GM19397 (cell line): ENCODE data around the gene KCNJ13.

Experiments used
- ATAC-seq: cut with Tn5 transposase; IDR thresholded peaks from one replicate; pipeline ENCODE4 v1.9.1; 2021; ENCODE audit warnings: mild to moderate bottlenecking, moderate library complexity; ENCODE audit not compliant: unreplicated experiment

Gene KCNJ13

DNA sequence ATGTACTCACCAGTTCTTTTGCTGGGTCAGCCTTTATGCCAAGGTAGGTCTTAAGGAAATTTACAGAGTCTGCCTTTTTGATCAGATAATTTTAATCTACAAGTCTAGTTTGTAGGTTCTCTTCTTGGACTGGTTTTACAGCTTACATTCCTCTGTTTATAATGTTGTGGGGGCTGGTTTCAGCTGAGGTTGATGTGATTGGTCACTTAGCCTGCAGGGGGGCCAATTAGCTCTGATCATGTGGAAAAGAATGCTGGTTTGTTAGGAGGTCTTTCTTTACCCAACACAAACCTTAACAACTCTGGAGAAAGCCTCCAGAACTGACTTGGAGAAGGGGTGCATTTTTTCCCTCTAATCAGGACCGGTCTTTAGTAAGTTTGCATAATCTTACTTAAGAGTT, at the start of gene KCNJ13:
Gene KCNJ13, minus strand, starts transcription at position 131 of the 400 bp plus-strand sequence. CDS start 5,203 bp downstream, outside the sequence.
- no peak for ATAC-seq

DNA sequence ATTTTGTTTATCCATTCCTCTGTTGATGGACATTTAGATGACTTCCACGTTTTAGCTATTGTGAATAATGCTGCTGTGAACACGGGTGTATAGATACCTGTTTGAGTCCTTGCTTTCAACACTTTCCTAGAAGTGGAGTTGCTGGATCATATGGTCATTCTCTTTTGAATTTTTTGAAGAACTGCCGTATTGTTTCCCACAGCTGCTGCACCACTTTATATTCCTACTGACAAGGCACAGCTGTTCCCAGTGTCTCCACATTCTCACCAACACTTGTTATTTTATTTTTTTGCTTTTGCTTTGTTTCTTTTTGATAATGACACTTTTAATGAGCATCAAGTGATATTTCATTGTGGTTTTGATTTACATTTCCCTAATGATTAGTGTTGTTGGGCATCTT, 41.4 kb upstream of the KCNJ13 start:
- no peak for ATAC-seq

DNA sequence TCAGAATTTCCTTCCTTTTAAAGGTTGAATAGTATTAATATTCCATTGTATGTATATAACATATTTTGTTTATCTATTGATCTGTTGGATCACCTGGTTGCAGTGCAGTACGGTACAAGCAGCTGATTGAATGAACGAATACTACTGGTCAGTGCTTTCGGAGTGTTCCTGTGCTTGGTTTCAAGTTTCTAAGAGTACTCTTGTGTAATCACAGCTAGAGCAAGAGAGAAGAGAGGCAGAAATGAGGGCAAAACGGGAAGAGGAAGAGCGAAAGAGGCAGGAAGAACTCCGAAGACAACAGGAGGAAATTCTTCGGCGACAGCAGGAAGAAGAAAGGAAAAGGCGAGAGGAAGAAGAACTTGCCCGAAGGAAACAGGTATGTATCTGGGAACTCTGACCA, 40.3 kb upstream of the KCNJ13 start:
- no peak for ATAC-seq

DNA sequence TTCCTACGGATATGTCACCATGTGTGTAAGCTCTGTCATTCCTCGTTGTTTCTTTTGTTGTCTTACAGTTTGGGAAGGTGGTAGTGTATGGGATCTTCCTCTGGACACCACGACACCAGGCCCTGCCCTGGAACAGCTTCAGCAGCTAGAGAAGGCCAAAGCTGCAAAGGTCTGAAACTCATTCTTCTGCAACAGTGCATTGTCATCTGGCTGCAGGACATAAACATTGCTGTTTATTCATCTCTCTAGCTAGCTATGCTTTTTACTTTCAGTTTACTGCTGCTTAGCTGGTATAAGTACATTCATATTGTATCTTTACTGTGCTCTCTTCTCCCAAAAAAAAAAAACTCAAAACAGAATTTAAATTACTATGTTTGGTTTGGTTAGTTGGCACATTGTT, 39.2 kb upstream of the KCNJ13 start:
- no peak for ATAC-seq

DNA sequence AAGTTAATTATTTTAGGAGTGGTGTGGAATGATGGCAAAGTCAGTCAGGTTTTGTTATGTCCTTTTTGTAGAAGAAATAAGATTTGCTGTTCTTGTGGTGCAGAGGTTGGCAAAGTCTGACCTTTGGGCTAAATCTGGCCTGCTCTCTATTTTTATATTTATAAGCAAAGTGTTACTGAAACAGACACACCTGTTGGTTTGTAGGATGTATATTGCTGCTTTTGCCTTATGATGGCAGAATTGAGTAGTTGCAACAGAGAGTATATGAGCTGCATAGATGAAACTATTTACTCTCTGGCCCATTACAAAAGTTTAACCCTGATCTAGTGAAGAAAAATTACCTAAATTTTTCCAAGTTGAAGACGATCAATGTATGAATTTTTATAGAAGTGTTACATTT, 34.1 kb upstream of the KCNJ13 start:
- ATAC-seq = no peak

DNA sequence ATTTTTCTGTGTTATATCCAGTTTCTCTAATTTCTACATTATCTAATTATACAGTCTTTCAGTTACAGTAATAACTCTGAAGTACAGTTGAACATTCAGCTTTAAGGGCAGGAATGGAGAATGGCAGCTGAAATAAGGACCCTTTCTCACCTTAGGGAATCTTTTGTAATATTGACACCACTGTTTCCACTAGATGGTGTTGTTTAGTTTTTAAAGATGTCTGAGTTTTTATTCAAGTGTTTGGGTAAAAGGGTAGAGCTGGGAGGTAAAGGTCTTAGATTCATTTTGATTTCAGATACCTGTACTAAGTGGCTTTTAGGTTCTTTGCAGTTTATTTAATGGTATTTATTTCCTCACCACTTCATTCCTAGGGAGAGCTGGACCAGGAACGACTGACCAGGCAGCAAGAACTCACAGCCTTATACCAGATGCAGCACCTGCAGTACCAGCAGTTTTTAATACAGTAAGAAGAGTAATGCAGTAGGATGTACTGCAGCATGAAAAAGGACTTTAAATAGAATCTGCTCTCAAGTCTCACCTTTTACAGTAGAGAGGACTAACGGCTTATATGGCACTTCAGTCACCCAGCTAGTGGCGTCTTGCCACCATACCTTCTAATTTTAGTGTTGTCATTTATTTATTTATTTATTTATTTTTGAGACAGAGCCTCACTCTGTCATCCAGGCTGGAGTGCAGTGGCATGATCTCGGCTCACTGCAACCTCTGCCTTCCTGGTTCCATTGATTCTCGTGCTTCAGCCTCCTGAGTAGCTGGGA, 33.2 kb upstream of the KCNJ13 start:
- ATAC-seq = no peak

DNA sequence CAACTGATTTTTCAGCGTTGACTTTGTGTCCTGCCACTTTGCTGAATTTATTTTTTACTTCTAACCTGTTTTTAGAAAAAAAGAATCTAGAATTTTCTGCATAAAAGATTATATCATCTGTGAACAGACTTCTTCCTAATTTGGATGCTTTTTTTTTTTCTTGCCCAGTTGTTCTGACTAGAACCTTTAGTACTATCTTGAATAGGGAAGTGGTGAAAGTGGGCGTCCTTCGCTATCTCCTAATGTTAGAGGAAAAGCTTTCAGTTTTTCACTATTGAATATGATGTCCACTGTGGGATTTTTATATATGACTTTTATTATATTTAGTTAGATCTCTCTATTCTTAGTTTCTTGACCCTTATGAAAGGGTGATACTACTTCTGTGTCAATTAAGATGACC, 25.7 kb upstream of the KCNJ13 start:
- no peak for ATAC-seq

DNA sequence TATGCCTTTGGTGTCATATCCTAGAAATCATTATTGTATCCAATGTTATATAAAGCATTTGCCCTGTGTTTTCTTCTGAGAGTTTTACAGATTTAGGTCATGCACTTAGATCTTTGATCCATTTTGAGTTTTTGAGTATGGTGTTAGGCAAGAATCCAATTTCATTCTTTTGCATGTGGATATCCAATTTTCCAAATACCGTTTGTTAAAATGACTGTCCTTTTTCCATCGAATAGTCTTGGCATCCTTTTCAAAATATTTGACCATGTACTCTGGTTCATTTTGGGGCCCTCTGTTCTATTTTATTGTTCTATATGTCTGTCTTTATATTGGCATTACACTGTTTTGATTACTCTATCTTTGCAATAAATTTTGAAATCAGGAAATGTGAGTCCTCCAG, 23.8 kb upstream of the KCNJ13 start:
- no peak for ATAC-seq

DNA sequence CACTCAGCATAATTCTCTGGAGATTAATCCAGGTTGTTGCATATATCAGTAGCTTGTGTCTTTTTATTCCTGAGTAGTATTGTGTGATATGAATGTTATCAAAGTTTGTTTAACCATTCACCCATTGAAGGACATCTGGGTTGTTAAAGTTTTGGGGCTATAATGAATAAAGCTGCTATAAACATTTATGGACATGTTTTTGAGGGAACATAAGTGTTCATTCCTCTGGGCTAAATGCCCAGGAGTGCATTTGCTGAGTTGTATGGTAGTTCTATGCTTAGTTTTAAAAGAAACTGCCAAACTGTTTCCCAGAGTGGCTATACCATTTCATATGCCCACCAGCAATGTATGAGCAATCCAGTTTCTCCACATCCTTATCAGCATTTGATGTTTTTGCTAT, 21.8 kb upstream of the KCNJ13 start:
- ATAC-seq = no peak

DNA sequence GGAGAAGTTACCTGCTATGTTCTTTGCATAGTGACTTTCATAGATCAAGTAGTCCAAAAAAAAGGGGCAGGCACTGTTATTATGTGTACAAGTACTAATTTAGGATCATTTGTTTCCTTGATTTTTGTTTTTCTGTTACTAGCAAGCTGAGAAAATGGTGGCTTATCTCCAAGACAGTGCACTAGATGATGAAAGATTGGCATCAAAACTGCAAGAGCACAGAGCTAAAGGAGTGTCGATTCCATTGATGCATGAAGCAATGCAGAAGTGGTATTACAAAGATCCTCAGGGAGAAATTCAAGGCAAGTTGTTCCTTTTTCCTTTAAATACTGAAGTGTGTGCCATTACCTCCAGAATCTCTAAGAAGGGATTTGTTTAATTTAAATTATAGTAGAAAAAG, 19.6 kb upstream of the KCNJ13 start:
- ATAC-seq = no peak

DNA sequence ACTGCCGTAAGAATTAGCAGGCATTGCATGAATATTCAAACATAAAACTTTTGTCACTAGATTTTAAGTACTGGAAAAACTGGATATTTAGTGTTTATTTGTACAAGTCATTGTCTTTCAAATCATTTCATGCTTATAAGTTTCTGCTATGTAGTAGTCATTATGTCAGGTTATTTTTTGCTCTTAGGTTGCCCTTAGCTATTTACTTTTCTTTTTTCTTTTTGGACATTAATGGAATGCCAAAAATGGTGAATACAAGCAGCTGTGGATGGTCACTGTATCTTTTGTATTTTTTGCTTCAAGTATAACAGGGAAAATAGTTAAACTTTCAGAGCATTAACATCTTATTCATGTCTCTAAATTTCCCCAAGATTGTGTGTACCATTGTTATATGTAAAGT, 18.6 kb upstream of the KCNJ13 start:
- no peak for ATAC-seq

DNA sequence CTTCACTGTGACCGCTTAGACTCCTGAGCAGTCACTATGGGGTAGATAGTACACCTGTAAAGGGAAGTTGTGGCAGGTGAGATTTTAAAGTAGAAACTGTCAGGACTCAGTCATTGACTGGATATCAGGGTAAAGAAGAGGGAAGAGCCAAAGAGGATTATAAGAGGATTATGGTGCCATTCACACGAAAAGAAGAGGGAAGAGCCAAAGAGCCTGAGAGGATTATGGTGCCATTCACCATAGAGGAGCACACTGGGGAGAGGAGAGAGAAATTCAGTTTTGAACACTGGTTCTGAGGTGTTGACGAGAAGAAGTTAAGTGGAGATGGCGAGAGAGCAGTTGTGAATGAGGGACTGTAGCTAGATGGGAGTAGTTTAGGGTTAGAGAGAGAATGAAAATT, 16.9 kb upstream of the KCNJ13 start:
- no peak for ATAC-seq

DNA sequence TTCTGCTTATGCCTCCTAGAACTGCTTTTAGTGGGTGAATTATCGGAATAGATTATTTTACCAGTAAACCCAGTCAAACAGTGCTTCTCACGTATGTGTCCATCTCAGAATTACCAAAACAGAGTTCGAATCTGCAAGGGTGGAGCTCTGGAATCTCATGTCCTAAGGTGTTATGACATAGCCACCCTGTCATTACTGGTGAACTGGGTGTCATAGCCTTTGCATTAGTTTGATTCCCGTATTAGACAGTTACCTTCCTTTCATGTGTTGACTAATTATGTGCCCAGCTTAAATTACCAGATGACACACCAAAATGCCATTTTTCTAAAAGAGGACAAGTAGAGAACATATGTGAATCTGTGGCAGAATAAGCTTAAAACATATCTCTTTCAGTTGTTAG, 15.2 kb upstream of the KCNJ13 start:
- ATAC-seq = no peak

DNA sequence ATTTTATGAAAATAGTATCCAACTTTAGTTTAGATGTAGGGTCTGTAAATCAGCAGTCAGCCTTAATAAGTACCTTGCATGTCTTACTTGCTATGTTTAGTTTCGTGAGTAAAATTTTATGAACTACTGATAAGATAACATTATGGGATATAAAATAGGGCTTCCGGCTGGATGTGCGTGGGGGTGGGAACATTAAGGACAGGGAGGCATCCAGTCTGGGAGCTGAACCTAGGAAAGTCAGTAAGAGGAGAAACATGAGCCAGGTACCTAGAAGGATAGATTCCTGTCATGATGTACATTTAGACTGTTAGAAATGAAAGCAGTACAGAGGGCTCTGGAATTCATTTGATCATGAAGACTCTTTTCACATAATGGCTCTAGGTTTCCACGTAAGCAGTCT, 12.7 kb upstream of the KCNJ13 start:
- no peak for ATAC-seq

DNA sequence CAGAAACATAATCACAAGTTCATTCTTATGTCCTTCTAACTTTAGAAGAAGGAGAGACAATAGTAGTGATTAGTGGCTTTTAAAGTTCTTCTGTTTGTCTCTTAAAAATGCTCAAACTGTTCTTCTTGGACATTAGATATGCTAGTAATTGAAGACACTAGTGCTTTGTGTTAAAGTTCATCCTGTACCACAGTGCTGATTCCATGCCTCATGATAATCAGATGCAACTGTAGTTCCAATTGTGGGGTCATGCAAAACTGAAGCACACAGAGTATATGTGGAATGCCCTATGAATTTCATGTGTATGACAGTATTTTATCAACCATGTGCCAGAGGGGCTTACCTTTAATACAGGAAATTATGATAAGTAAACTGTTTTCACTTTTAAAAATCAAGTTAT, 11.4 kb upstream of the KCNJ13 start:
- no peak for ATAC-seq

DNA sequence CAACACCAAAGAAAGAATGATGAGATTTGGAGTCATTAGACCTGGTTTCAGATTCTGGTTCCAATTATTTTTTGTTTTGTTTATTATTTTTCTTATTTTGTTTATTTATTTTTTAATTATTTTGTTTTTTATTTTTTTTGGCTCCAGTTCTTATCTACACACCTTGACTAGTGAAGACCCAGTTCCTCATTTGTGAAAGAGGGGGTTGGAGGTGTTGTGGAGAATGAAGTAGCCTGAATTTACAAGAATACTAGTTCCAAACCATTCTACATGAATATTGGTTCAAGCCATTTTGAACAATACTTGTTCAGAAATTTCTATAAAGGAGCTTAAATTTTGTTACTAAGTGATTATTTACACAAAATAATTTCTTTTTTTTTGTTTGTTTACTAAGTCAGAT, 6.9 kb upstream of the KCNJ13 start:
- ATAC-seq = no peak

DNA sequence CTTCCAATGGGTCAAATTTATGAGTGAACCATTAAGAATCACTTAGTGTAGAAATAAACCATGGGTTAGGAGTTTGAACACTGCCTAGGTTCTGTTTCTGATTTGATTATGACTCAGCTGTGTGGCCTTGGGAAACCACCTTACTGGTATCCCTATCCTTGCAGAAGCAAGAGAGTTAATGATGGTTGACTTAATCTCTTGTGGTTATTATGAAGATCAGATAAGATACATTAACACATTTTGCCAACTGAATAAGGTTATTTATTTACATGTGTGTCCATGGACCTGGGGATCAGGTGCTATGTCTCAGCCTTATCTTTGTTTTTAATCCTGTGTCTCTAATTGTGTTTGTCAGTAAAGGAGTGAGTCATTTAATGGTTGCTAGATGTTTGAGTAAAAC, 5.4 kb upstream of the KCNJ13 start:
- ATAC-seq = peak; percentile 74

DNA sequence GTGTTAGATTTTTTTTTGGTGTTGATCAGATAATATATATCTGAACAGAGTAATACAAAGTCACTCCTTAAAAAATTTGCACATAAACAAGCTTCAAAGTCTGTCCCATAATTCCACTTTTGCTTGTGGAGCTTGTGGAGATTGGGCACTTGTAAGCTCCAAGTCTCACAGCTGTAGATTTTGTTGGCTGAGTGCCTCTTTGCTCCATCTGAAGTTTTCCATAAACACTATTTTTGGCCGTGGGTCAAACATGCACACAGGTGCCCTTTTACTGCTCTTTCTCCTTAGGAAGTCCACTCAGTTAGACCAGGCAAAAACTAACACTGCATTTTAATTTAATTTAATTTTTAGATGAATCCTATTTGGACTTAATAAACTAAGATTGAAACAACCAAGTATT, 3.6 kb upstream of the KCNJ13 start:
- ATAC-seq = no peak

DNA sequence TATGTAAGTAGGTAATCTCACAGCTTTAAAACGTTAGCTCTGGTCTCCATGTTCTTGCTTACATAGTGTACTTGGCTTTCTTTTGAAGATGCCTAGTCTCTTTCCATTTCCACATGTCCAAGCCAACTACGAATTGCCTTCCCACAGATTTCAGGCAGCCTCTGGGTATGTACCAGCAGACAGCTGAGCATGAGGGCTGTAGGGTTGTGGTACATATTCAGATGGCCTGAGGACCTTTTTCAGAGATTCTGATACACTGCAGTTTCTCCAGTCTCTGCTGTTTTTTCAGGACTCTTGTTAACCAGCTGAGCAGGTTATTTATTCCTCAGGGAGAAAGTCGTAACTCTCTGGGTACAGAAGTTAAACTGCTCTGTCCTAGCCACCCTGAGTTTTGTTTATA, 3.1 kb upstream of the KCNJ13 start:
- no peak for ATAC-seq

DNA sequence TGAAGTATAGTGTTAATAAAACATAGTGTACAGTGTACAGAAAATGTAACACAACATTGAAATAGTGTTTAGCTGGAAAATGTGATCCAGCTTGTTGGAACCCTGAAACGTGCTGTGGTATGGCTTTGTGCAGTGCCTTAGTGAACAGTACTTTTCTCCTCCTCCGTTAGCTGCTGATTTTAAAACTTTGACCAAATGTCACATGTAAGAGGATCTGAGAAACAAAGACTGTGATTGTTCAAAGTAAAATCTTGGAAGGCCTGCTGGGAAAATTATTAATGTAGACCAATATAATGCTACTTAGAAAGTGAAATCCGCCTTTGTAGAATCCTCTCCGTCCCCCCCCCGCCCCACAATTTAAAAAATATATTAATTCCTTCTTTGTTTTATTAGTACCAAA, 911 bp upstream of the KCNJ13 start:
- ATAC-seq = no peak

DNA sequence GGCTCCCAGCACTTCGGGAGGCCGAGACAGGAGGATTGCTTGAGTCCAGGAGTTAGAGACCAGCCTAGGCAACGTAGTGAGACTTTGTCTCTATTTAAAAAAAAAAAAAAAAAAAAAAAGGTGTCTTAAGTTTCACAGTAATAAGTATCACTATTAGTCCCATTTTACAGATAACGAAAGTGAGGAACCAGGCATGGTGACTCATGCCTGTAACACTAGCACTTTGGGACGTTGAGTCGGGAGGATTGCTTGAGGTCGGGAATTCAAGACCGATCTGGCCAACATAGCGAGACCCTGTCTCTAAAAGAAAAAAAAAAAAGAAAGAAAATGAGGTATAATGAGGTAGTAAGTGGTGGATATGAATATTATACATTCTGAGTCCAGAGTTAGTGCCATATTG, 2.5 kb downstream of the KCNJ13 start:
- ATAC-seq = no peak

DNA sequence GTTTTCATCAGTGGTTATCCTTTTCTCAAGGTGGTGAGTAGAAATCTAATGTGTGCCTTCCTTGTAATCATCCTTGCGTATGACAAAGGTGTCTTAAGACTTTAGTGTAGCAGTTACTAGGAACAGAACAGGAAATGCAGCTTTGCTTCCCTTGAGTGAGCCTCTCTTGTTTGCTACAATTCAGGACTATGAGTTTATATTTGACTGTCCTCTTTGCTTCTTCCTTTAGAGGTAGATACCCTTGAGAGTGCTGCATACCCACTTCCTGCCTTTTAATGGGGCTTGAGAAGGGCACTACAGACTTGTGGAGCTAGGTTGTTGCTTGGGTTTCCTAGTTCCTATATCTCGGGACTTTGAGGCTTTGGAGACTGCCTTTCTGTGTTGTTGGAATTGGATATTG, 3.8 kb downstream of the KCNJ13 start:
- no peak for ATAC-seq

DNA sequence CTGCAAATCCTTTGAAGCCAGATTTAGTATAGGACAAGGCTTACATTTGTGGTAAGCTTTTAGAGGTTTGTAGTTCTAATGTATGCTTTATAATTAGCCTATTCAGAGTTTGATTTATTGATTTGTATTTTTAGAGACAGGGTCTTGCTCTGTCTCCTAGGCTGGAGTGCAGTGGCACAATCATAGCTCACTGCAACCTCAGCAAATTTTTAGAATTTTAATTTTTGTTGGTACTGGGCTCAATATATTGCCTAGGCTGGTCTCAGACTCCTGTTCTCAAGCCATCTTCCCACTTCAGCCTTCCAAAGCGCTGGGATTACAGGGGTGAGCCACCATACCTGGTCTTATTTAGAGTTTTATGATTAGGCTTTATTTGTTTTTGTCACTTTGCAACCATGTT, 4.5 kb downstream of the KCNJ13 start:
- ATAC-seq = no peak
